Measurements from ENCODE around the gene THAP4. TPM values are rescaled to one million over a fixed set of nuclear protein-coding genes. Genes with fewer than 3 reads are reported as not detected.

Gene THAP4
- total and polyA plus RNA-seq, 2 experiments from 2014 or later = 62.9 to 80.4 TPM

GRCh38 chr2:241555711-241556110, 81.2 kb downstream of the THAP4 start:
- Histone ChIP-seq H3K4me2 (peak overlapping the region; percentile 43; the same call in 1 of the 2 replicates), H3K4me3 (no peak overlapping the region), H3K9me2 (ENCODE audit: insufficient read depth) (no peaks in the 10 kb centered on the region), H3K27ac (ENCODE audit: low read depth) (no peak overlapping the region), H4K20me1 (replicated peaks; ENCODE audit: insufficient read depth) (no peaks in the 10 kb centered on the region), H3F3A (replicated peaks; ENCODE audit: low read depth) (no peaks in the 10 kb centered on the region), H3K27me3 (ENCODE audit: insufficient read depth) (peaks cover 8% of the 10 kb centered on the region; the same call in 1 of the 2 replicates), H3K36me3 (ENCODE audit: insufficient read depth) (no peaks in the 10 kb centered on the region), H3K79me2 (replicated peaks; ENCODE audit: insufficient read depth) (peaks cover 4% of the 10 kb centered on the region), H2AFZ (peak overlapping the region; percentile 56; the same call in 1 of the 2 replicates), H3K4me1 (ENCODE audit: insufficient read depth) (peaks cover 10% of the 10 kb centered on the region)
- TF ChIP-seq ZNF331 (CRISPR knock-in tag; IDR thresholded peaks at IDR 0.05; ENCODE audit: low read depth) (no peak), CTCF (conservative IDR thresholded peaks at IDR 0.05; ENCODE audit: low read depth in 2 of 2) (no peak), CREB1 (CRISPR knock-in tag; IDR thresholded peaks at IDR 0.05; ENCODE audit: low read depth) (no peak), JUNB (IDR thresholded peaks at IDR 0.05; ENCODE audit: unreplicated experiment) (no peak), NANOG (IDR thresholded peaks at IDR 0.05; ENCODE audit: borderline replicate concordance) (no peak)
- TF ChIP-seq, protein P1, sequence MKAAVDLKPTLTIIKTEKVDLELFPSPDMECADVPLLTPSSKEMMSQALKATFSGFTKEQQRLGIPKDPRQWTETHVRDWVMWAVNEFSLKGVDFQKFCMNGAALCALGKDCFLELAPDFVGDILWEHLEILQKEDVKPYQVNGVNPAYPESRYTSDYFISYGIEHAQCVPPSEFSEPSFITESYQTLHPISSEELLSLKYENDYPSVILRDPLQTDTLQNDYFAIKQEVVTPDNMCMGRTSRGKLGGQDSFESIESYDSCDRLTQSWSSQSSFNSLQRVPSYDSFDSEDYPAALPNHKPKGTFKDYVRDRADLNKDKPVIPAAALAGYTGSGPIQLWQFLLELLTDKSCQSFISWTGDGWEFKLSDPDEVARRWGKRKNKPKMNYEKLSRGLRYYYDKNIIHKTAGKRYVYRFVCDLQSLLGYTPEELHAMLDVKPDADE (IDR thresholded peaks at IDR 0.05) = peak; percentile 47; the same call in 1 of the 2 replicates
- ATAC-seq (no peak), DNase-seq (ENCODE audit: low spot score) (no peak)
- Mint-ChIP-seq H3K27ac (no peak overlapping the region), H3K9me3 (peaks cover 23% of the 10 kb centered on the region), H3K4me1 (peaks cover 31% of the 10 kb centered on the region), H3K36me3 (ENCODE audit: low read depth) (peaks cover 8% of the 10 kb centered on the region; the same call in 2 of the 3 replicates), H3K27me3 (ENCODE audit: insufficient read depth, low read depth, poor library complexity) (peaks cover 29% of the 10 kb centered on the region), H3K4me3 (no peak overlapping the region)

GRCh38 chr2:241554610-241555322, 82.2 kb downstream of the THAP4 start:
- Histone ChIP-seq H4K20me1 (replicated peaks; ENCODE audit: insufficient read depth) (no peaks in the 10 kb centered on the region), H3K27ac (ENCODE audit: low read depth) (no peak overlapping the region), H3K9me2 (ENCODE audit: insufficient read depth) (no peaks in the 10 kb centered on the region), H3K4me1 (ENCODE audit: insufficient read depth) (peaks cover 10% of the 10 kb centered on the region), H3F3A (replicated peaks; ENCODE audit: low read depth) (no peaks in the 10 kb centered on the region), H3K27me3 (ENCODE audit: insufficient read depth) (peaks cover 8% of the 10 kb centered on the region; the same call in 1 of the 2 replicates), H2AFZ (no peak overlapping the region), H3K4me3 (no peak overlapping the region), H3K4me2 (no peak overlapping the region), H3K79me2 (replicated peaks; ENCODE audit: insufficient read depth) (peaks cover 1% of the 10 kb centered on the region), H3K36me3 (ENCODE audit: insufficient read depth) (no peaks in the 10 kb centered on the region)
- Mint-ChIP-seq H3K27ac (no peak overlapping the region), H3K9me3 (peaks cover 23% of the 10 kb centered on the region), H3K4me1 (peaks cover 25% of the 10 kb centered on the region), H3K36me3 (ENCODE audit: low read depth) (peaks cover 8% of the 10 kb centered on the region; the same call in 2 of the 3 replicates), H3K27me3 (ENCODE audit: insufficient read depth, low read depth, poor library complexity) (peaks cover 20% of the 10 kb centered on the region), H3K4me3 (no peak overlapping the region)
- no peak for ATAC-seq
- TF ChIP-seq CREB1 (CRISPR knock-in tag; IDR thresholded peaks at IDR 0.05; ENCODE audit: low read depth) = no peak
- TF ChIP-seq ZNF331 (CRISPR knock-in tag; IDR thresholded peaks at IDR 0.05; ENCODE audit: low read depth) = no peak
- no peak for TF ChIP-seq EZH2phosphoT487 (IDR thresholded peaks at IDR 0.05; ENCODE audit: unreplicated experiment)
- TF ChIP-seq JUNB (IDR thresholded peaks at IDR 0.05; ENCODE audit: unreplicated experiment) = no peak
- TF ChIP-seq, protein P1 (IDR thresholded peaks at IDR 0.05) = no peak
- TF ChIP-seq POLR2AphosphoS5 (IDR thresholded peaks at IDR 0.05; ENCODE audit: low read depth) = no peak
- DNase-seq (ENCODE audit: low spot score) = no peak
